K562 treated with DMSO at 1 percent for 12 hours (cell line): ENCODE results near the gene USP5. TPM values are rescaled to one million over a fixed set of nuclear protein-coding genes. Genes with fewer than 3 reads are reported as not detected.

Experiments used
- total RNA-seq: library from RNA; unstranded; fragments of 300-600 nt; gene quantifications from 2 replicates; pipeline ENCODE4 v1.2.3, GENCODE V29; 2022; ENCODE audit not compliant: insufficient read depth

USP5 gene, protein sequence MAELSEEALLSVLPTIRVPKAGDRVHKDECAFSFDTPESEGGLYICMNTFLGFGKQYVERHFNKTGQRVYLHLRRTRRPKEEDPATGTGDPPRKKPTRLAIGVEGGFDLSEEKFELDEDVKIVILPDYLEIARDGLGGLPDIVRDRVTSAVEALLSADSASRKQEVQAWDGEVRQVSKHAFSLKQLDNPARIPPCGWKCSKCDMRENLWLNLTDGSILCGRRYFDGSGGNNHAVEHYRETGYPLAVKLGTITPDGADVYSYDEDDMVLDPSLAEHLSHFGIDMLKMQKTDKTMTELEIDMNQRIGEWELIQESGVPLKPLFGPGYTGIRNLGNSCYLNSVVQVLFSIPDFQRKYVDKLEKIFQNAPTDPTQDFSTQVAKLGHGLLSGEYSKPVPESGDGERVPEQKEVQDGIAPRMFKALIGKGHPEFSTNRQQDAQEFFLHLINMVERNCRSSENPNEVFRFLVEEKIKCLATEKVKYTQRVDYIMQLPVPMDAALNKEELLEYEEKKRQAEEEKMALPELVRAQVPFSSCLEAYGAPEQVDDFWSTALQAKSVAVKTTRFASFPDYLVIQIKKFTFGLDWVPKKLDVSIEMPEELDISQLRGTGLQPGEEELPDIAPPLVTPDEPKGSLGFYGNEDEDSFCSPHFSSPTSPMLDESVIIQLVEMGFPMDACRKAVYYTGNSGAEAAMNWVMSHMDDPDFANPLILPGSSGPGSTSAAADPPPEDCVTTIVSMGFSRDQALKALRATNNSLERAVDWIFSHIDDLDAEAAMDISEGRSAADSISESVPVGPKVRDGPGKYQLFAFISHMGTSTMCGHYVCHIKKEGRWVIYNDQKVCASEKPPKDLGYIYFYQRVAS
- total RNA-seq, result 45.6 and 61.5 TPM in 2 replicates

DNA sequence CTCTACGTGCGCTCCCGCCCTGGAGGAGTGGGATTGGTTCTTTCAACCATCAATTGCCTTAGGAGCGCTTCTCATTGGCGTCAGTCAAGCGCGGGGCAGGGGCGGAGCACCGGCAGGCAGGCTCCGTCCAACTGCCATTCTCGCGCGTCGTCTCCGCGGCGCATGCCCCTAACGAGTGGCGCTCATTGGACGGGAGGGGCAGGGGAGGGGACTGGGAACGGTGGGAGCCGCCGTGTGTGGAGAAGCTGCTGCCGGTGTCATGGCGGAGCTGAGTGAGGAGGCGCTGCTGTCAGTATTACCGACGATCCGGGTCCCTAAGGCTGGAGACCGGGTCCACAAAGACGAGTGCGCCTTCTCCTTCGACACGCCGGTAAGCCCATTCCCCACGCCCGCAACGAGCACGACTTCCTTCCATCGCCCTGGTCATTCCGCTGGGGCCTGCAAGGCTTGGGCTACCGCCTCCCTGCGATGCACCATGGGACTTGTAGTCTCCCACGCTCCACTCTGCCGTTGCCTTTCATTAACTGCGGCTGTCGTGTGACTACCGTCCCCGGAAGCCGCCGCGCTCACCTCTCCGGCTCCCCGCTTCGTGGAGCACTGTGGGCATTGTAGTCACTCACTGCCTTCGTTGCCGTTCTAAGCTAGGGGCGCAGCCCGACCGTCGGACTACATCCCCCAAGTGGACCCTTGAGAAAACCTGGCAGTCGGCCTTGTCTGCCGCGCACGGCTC lies at the start of gene USP5:
Gene USP5 (plus strand): TSS at position 230 of the 730 bp plus-strand sequence. CDS start 30 bp downstream, at position 260.

GRCh38 chr12:6821591-6822425 lies 30.1 kb upstream of the USP5 start, which contains the start of gene GPR162:
TSS of gene GPR162 (plus strand) at chr12:6821821. CDS start at chr12:6823899, 2,078 bp downstream.

GRCh38 chr12:6827982-6828780 lies 23.8 kb upstream of the USP5 start, which contains the start of gene P3H3:
TSS of gene P3H3 (plus strand) at chr12:6828407. CDS start at chr12:6828441, 34 bp downstream.

GRCh38 chr12:6840761-6841515 lies 11.0 kb upstream of the USP5 start, which contains the start of gene GNB3:
TSS of gene GNB3 (plus strand) at chr12:6840925. CDS start at chr12:6841288, 363 bp downstream.

GRCh38 chr12:6851153-6851920 lies 613 bp upstream of the USP5 start, which contains the start of gene CDCA3:
TSS of gene CDCA3 (minus strand) at chr12:6851286. CDS start at chr12:6850952, 334 bp downstream.

DNA sequence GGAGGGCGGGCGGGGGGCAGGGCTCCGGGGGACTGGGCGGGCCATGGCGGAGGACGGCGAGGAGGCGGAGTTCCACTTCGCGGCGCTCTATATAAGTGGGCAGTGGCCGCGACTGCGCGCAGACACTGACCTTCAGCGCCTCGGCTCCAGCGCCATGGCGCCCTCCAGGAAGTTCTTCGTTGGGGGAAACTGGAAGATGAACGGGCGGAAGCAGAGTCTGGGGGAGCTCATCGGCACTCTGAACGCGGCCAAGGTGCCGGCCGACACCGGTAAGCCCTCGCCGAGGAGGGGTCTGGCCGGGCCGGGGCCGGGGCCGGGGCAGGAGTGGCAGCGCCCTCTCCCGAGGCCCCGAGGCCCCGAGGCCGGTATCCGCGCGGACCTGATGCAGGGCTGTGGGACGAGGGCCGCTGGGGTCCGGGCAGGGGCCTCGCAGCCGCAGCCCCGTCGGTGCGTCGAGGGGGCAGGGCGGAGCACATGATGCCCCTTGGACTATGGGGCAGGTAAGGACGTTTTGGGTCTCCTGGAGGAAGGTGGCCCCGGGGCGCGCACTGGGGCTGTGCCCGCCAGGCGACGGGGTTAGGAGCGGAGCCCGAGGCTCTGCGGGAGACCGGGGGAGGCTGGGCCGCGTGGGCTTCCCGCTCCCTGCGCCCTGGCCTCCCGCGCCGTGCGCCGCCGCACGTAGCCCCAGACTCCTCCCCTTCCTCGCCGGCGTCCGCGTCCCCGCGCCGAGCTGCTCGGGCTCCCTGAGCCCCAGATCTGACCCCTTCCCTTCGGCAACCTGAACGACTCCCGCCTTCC lies 15.7 kb downstream of the USP5 start, which contains the start of gene TPI1:
Gene TPI1 (plus strand): TSS at position 119 of the 798 bp plus-strand sequence. CDS start 36 bp downstream, at position 155.

GRCh38 chr12:6873094-6874014 lies 21.4 kb downstream of the USP5 start, which contains the start of gene SPSB2:
TSS of gene SPSB2 (minus strand) at chr12:6873303. CDS start at chr12:6872901, 402 bp downstream.

GRCh38 chr12:6904280-6905276 lies 52.6 kb downstream of the USP5 start, which contains the start of gene LRRC23:
TSS of gene LRRC23 (plus strand) at chr12:6904822. CDS start at chr12:6905634, 812 bp downstream.

DNA sequence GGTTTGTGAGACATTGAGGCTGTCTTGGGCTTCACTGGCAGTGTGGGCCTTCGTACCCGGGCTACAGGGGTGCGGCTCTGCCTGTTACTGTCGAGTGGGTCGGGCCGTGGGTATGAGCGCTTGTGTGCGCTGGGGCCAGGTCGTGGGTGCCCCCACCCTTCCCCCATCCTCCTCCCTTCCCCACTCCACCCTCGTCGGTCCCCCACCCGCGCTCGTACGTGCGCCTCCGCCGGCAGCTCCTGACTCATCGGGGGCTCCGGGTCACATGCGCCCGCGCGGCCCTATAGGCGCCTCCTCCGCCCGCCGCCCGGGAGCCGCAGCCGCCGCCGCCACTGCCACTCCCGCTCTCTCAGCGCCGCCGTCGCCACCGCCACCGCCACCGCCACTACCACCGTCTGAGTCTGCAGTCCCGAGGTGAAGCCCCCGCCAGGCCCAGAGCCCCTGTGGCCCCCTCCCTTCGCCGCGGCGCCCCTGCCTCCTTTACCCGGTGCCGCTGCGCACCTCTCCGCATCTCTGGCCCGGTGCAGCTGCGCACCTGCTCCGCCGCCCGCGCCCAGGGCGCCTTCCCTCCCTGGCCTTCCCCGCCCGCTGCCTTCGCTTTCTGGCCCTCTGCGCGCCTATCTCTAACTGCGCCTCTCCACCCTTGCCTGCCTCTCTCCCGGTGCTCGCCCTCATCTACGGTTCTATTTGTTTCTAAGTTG lies 62.4 kb downstream of the USP5 start, which contains the start of gene ENO2:
Gene ENO2 (plus strand): TSS at position 335 of the 701 bp plus-strand sequence. CDS start 1,253 bp downstream, outside the sequence.

Other genes with a start within 250 kb of the USP5 start
- 176 and 289 TPM in 2 replicates for gene CHD4, start 244.8 kb upstream of the USP5 start, total RNA-seq
- gene LPAR5, start 216.2 kb upstream of the USP5 start, total RNA-seq, result 4.9 and 11.5 TPM in 2 replicates
- gene ACRBP, start 204.7 kb upstream of the USP5 start, total RNA-seq, result 4.4 and 7.7 TPM in 2 replicates
- gene ING4, start 189.0 kb upstream of the USP5 start, total RNA-seq, result 22.3 and 34.4 TPM in 2 replicates
- 7.5 and 38.1 TPM in 2 replicates for gene ZNF384, start 162.8 kb upstream of the USP5 start, total RNA-seq
- gene PIANP, start 151.3 kb upstream of the USP5 start, total RNA-seq, result not detected in 2 replicates
- 21.1 and 32.5 TPM in 2 replicates for gene COPS7A, start 128.1 kb upstream of the USP5 start, total RNA-seq
- gene MLF2, start 99.0 kb upstream of the USP5 start, total RNA-seq, result 133 and 149 TPM in 2 replicates
- 336 and 424 TPM in 2 replicates for gene PTMS, start 85.8 kb upstream of the USP5 start, total RNA-seq
- 0.92 and 1.6 TPM in 2 replicates for gene LAG3, start 79.6 kb upstream of the USP5 start, total RNA-seq
- gene CD4, start 62.6 kb upstream of the USP5 start, total RNA-seq, result 0.70 TPM in 1 of 2 replicates, not detected in the other
- 2.0 and 3.7 TPM in 2 replicates for gene GPR162, start 30.3 kb upstream of the USP5 start, total RNA-seq
- gene P3H3, start 23.7 kb upstream of the USP5 start, total RNA-seq, result 17.7 and 18.5 TPM in 2 replicates
- gene GNB3, start 11.2 kb upstream of the USP5 start, total RNA-seq, result 3.0 and 3.1 TPM in 2 replicates
- 32.5 and 43.7 TPM in 2 replicates for gene CDCA3, start 864 bp upstream of the USP5 start, total RNA-seq
- 410 and 515 TPM in 2 replicates for gene TPI1, start 15.4 kb downstream of the USP5 start, total RNA-seq
- gene SPSB2, start 21.2 kb downstream of the USP5 start, total RNA-seq, result 5.4 and 6.6 TPM in 2 replicates
- 4.7 and 13.1 TPM in 2 replicates for gene LRRC23, start 52.7 kb downstream of the USP5 start, total RNA-seq
- gene ENO2, start 62.4 kb downstream of the USP5 start, total RNA-seq, result 29.5 and 40.4 TPM in 2 replicates
- gene ATN1, start 75.8 kb downstream of the USP5 start, total RNA-seq, result 15.3 and 39.8 TPM in 2 replicates
- not detected in 2 replicates for gene RNU7-1, start 91.7 kb downstream of the USP5 start, total RNA-seq
- 403 and 716 TPM in 2 replicates for gene C12orf57, start 91.9 kb downstream of the USP5 start, total RNA-seq
- gene PTPN6, start 99.2 kb downstream of the USP5 start, total RNA-seq, result 8.0 and 8.3 TPM in 2 replicates
- gene PHB2, start 118.5 kb downstream of the USP5 start, total RNA-seq, result 261 and 278 TPM in 2 replicates
- 14.9 and 18.5 TPM in 2 replicates for gene EMG1, start 118.8 kb downstream of the USP5 start, total RNA-seq
- 13.6 and 38.4 TPM in 2 replicates for gene LPCAT3, start 166.3 kb downstream of the USP5 start, total RNA-seq
- gene C1S, start 208.6 kb downstream of the USP5 start, total RNA-seq, result 2.8 TPM in 1 of 2 replicates, not detected in the other
- gene C1R, start 240.3 kb downstream of the USP5 start, total RNA-seq, result 2.8 and 5.8 TPM in 2 replicates